Measurements from ENCODE around the gene PARL. TPM values are rescaled to one million over a fixed set of nuclear protein-coding genes. Genes with fewer than 3 reads are reported as not detected.

PARL gene
- total and polyA plus RNA-seq, 2 of the 8 experiments (the other 6 are each of a cell fraction or from before 2014, with no cell fraction given) = 62.7 to 85.0 TPM

- no peak for TF ChIP-seq SP1 (IDR thresholded peaks at IDR 0.05; ENCODE audit: low read depth, low read length)
- no peak for TF ChIP-seq GABPA (IDR thresholded peaks at IDR 0.05; ENCODE audit: borderline replicate concordance, insufficient read depth, low read length)
- TF ChIP-seq POLR2AphosphoS5 (IDR thresholded peaks at IDR 0.05; ENCODE audit: low read depth, low read length) = no peak
- no peak for TF ChIP-seq ZNF274 (IDR thresholded peaks at IDR 0.05; ENCODE audit: borderline replicate concordance, extremely low read depth, low read length)
These were observed 47.3 kb downstream of the PARL start (continued) for GRCh38 chr3:183837390-183837789.

All from H1 (cell line).